NB4 (cell line): ENCODE data around the gene LMO7.

Source experiments
- DNase-seq: peaks from one replicate; pipeline ENCODE4 v3.0.0; 2010; ENCODE audit warnings: low read depth
- H3K4me3 ChIP-seq: one replicate; pipeline ENCODE4 v1.5.1; 2011; ENCODE audit warnings: mild to moderate bottlenecking, low read depth, low read length, moderate library complexity
- MAX ChIP-seq: IDR thresholded peaks from 2 replicates; pipeline ENCODE4 v1.6.1; 2011; ENCODE audit warnings: low read depth, low read length
- MYC ChIP-seq: IDR thresholded peaks from 2 replicates; pipeline ENCODE4 v1.6.1; 2011; ENCODE audit warnings: low read depth, low read length
- POLR2A ChIP-seq: IDR thresholded peaks from 2 replicates; pipeline ENCODE4 v1.6.1; 2011; ENCODE audit warnings: mild to moderate bottlenecking; ENCODE audit not compliant: insufficient read length; ENCODE audit errors: extremely low read depth
- TF ChIP-seq, protein P1 (sequence below): IDR thresholded peaks from one replicate; pipeline ENCODE4 v1.5.1; 2012; ENCODE audit warnings: low read depth, low read length

The LMO7 gene

GRCh38 chr13:75794663-75795062, 158.5 kb downstream of the LMO7 start:
- H3K4me3 ChIP-seq, result no peak overlapping the region
- TF ChIP-seq MAX (no peak), MYC (no peak), POLR2A (no peak)
- TF ChIP-seq, protein P1, sequence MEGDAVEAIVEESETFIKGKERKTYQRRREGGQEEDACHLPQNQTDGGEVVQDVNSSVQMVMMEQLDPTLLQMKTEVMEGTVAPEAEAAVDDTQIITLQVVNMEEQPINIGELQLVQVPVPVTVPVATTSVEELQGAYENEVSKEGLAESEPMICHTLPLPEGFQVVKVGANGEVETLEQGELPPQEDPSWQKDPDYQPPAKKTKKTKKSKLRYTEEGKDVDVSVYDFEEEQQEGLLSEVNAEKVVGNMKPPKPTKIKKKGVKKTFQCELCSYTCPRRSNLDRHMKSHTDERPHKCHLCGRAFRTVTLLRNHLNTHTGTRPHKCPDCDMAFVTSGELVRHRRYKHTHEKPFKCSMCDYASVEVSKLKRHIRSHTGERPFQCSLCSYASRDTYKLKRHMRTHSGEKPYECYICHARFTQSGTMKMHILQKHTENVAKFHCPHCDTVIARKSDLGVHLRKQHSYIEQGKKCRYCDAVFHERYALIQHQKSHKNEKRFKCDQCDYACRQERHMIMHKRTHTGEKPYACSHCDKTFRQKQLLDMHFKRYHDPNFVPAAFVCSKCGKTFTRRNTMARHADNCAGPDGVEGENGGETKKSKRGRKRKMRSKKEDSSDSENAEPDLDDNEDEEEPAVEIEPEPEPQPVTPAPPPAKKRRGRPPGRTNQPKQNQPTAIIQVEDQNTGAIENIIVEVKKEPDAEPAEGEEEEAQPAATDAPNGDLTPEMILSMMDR, result no peak
- no peak for DNase-seq

GRCh38 chr13:75795274-75795673, 159.1 kb downstream of the LMO7 start:
- no peak for TF ChIP-seq POLR2A
- TF ChIP-seq MYC, result no peak
- TF ChIP-seq MAX, result no peak
- TF ChIP-seq, protein P1, result no peak
- H3K4me3 ChIP-seq, result no peak overlapping the region
- DNase-seq, result no peak

GRCh38 chr13:75796825-75797224, 160.7 kb downstream of the LMO7 start:
- DNase-seq, result no peak
- H3K4me3 ChIP-seq, result no peak overlapping the region
- TF ChIP-seq MYC (no peak), POLR2A (no peak), MAX (no peak)
- TF ChIP-seq, protein P1, result no peak

- TF ChIP-seq POLR2A (no peak), MYC (no peak), MAX (no peak)
- TF ChIP-seq, protein P1, result no peak
- no peak overlapping the region for H3K4me3 ChIP-seq
Observed at GRCh38 chr13:75797239-75797638, 161.1 kb downstream of the LMO7 start.

DNA sequence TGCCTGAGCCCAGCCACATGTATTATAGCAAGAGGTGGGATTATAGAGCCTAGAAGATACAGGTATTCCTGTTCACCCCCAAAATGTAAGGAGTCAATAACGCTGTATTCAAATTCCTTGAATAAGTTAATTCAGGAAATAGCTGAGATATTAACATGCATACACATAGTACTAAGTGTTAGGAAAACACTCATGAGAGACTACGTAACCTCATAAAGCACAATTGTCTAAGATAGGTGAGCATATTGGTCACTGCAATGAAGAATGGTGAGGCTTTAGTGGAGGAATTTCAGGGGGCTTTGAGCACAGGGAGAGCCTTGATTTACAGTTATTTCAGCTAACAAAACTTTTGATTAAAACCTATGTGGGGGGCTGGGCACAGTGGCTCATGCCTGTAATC, 161.6 kb downstream of the LMO7 start:
- DNase-seq, result no peak
- no peak overlapping the region for H3K4me3 ChIP-seq
- TF ChIP-seq MYC (no peak), POLR2A (no peak)

More at GRCh38 chr13:75797239-75797638, 161.1 kb downstream of the LMO7 start:
- no peak for DNase-seq

DNA sequence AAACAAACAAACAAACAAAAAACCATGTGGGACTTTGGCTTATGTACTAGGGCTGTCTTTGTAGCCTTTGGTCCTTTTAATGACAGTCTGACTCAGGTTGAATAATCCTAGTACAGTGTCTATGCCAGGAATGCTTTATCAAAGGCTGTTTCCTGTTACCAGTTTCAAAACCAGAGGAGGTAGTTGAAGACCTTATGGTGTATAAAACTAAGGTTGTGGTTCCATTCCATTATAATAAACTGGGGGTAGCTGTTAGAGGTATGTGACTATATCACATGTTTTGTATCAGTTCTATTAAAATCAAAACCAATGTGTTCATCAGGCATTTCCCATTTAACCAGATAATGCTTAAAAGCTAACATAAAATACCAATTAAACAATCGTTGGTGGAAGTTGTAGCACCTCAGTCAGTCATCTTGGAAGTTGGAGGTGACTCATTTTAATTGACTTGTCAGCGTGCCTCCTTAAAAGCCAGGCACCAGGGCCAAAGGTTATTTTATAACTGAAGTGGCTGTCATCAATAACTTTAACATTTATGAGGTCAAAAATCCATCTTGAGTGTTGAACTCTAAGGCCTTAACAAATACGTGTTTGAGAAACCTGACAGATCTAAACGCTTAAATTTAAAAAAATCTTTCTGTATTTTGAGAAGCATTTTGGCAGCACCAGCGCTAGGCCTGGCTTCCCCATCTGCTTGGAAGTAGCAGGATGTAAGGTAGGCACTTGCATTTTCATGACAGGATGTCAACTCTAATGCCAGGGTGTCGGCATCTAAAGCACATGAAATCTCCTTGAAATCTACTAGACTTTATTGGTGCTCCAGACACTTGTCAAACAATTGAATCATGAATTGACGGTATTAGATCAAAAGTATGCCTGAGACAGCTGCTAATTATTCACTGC, 162.5 kb downstream of the LMO7 start:
- DNase-seq, result no peak
- no peak overlapping the region for H3K4me3 ChIP-seq
- no peak for TF ChIP-seq MYC
- TF ChIP-seq MAX, result no peak
- TF ChIP-seq, protein P1, result no peak
- TF ChIP-seq POLR2A, result no peak
